ENCODE data around the gene HERC4.

The HERC4 gene, protein sequence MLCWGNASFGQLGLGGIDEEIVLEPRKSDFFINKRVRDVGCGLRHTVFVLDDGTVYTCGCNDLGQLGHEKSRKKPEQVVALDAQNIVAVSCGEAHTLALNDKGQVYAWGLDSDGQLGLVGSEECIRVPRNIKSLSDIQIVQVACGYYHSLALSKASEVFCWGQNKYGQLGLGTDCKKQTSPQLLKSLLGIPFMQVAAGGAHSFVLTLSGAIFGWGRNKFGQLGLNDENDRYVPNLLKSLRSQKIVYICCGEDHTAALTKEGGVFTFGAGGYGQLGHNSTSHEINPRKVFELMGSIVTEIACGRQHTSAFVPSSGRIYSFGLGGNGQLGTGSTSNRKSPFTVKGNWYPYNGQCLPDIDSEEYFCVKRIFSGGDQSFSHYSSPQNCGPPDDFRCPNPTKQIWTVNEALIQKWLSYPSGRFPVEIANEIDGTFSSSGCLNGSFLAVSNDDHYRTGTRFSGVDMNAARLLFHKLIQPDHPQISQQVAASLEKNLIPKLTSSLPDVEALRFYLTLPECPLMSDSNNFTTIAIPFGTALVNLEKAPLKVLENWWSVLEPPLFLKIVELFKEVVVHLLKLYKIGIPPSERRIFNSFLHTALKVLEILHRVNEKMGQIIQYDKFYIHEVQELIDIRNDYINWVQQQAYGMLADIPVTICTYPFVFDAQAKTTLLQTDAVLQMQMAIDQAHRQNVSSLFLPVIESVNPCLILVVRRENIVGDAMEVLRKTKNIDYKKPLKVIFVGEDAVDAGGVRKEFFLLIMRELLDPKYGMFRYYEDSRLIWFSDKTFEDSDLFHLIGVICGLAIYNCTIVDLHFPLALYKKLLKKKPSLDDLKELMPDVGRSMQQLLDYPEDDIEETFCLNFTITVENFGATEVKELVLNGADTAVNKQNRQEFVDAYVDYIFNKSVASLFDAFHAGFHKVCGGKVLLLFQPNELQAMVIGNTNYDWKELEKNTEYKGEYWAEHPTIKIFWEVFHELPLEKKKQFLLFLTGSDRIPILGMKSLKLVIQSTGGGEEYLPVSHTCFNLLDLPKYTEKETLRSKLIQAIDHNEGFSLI

DNA sequence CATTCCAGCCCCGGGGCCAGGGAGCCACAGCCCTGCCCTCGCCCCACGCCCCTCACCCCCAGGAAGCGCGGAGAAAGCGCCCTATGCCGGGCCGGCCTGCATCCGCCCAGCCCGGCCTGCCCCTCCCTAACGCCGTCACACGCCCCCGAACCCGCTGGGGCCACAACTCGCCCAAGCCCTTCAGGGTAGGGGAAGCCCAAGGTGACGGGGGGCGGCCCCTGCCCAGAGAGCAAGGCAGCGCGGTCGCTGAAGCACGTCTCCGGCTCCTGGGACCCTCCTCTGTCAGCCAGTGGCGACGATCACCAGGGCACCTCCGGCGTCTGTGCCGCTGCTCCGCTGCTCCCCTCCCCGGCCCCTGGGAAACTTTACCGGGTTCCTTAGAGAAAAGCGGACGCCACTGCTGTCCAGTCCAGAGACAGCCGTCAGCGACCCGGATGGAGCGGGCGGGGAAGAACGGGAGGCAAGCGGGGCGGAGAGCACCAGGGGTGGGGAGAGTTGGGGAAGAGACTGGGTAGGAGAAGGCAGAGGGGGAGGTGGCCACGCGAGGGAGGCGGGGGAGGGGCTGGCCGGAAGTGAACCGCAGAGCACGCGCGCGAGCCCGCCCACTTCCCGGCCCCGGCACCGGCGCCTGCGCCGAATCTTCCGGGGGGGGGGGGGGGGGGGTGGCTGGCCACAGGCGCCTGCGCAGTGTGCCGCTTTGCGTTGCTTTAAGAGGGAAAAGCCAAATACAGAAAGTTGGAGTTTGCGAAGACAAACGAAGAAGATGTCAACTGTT is at the start of gene HERC4:
Gene HERC4, minus strand, starts transcription at position 509 of the 775 bp plus-strand sequence. CDS start 2,175 bp downstream, outside the sequence.
- DNase-seq, result peak; percentile 91

DNA sequence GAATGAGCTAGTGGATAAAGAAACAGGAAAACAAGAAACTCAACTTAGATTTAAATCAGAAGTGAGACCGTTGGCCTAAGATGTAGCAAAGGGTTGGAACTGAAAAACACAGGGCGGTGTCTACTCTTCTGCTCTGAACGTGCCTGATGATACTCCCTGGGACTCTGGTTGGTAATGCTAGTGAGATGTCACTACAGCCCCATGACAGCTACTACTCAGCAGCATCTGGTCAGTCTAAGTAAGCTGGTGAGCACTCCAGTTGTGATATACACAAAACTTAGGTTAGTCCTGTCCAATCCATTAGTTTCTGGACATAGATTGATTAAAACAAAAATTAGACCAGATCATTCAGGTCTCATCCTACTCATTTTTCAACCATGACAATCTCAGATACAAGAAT is 49.6 kb upstream of the HERC4 start:
- no peak for DNase-seq

DNA sequence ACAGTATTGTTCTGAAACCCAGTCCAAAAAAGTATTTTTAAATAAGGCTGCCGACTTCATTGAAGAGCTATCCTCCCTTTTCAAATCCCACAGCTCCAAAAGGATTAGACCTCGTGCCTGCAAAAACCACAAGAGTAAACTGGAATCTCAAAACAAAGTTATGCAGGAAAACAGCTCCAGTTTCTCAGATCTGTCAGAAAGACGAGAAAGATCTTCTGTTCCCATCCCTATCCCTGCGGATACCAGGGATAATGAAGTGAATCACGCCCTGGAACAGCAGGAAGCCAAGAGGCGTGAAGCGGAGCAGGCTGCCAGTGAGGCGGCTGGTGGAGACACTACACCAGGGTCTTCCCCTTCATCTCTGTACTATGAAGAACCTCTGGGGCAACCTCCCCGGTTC is 46.8 kb upstream of the HERC4 start:
- no peak for DNase-seq

DNA sequence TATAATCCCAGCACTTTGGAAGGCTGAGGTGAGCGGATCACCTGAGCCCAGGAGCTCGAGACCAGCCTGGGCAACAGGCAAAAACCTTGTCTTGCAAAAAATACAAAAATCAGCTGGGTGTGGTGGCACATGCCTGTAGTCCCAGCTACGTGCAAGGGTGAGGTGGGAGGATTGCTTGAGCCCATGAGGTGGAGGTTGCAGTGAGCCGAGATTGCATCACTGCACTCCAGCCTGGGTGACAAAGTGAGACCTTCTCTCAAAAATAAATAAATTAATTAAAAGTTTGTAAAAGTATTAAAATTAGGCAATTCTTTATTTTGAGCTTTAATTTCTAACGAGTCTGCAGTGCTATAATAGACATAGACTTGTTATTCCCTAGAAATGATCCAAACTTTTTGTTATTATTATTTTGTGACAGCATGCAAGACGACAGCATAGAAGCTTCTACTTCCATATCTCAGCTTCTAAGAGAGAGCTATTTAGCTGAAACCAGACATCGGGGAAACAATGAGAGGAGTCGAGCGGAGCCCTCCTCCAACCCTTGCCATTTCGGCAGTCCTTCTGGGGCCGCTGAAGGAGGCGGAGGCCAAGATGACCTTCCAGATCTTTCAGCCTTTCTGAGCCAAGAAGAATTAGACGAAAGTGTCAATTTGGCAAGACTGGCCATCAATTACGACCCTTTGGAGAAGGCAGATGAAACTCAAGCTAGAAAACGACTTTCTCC is 46.1 kb upstream of the HERC4 start:
- no peak for DNase-seq

DNA sequence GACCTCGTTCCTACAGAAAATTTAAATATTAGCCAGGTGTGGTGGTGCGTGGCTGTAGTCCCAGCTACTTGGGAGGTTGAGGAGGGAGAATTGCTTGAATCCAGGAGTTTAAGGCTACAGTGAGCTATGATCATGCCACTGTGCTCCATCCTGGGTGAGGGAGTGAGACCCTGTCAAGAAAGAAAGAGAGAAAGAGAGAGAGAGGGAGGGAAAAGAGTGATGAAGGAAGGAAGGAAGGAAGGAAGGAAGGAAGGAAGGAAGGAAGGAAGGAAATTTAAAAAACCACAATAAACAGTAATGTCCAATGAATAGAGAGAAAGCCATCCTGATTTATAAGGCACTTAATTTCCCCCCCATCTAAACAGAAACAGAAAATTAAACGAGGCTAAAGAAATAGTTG is 43.6 kb upstream of the HERC4 start:
- DNase-seq, result no peak

DNA sequence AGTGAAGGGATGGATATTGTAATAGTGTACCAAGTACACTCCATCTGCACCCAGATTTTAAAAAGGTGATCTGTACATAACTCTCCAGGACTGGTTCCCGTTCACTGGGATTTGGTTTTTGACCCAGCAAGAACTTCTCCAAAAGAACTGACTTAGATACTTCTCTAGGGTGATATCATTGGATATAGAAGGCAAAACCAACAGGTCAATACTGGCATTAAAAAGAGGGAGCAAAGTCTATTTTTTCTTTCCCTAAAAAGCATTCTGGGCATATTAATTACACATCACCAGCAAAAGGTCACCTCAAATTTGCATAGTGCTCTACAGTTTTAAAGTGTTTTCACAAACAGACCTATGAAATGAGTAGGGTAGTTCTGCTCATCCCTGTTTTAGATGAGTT is 37.8 kb upstream of the HERC4 start:
- DNase-seq, result no peak

DNA sequence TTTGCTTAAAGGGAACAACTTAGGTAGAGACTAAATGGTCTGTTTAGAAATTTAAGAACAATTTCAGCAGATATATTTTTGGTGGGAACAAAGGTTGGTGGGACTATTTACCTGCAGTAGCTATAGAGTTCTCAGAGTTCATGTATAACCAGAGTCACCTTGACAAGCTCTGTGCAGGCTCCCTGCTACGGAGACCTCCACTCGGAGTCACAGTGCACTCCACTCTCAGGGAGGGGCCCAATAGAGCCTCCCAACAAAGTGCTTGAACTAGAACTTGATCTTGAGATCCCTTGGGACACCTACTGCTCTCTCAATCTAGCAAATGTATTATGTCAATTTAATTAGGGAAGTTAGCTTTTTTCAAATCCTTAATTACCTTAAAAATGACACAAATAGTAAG is 36.5 kb upstream of the HERC4 start:
- no peak for DNase-seq

DNA sequence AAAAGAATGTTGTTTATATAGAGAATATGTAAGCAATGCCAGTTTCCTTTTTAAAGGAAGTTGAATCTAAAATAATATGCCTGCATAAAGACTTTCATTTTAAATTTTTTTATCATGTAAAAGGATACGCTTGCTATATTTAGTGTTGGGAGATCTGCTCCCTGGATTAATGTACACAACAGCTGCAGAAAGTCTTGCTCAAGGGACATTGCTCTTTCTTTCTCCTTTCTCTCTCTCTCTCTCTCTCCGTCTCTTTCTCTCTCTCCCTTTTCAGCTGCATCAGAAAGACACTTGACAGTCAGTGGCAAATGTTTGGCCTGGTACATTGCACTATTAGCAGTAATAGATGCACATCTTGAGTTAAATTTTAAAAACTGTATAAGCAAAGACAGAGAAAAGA is 34.9 kb upstream of the HERC4 start:
- DNase-seq, result no peak

DNA sequence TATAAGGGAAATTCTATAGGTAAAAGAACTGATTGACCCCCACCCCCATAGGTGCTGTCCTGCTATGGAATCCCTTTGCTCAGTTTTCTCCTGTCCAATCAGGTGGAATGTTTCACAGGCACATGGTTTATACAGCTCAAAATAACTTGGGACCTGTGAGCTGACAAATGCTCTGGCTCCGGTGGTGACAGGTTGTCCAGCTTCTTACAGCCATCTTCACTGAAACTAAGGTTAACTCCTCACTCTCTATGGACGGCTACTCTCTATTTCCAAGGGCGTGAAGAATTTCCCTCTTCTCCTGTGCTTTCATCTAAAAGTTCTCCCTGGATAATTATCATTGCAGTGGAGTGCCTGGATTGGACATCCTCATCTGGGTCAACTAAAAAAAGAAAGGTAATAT is 34.2 kb upstream of the HERC4 start, which contains the start of gene MYPN:
Gene MYPN, plus strand, starts transcription at position 158 of the 400 bp plus-strand sequence. CDS start 11,951 bp downstream, outside the sequence.
- no peak for DNase-seq

DNA sequence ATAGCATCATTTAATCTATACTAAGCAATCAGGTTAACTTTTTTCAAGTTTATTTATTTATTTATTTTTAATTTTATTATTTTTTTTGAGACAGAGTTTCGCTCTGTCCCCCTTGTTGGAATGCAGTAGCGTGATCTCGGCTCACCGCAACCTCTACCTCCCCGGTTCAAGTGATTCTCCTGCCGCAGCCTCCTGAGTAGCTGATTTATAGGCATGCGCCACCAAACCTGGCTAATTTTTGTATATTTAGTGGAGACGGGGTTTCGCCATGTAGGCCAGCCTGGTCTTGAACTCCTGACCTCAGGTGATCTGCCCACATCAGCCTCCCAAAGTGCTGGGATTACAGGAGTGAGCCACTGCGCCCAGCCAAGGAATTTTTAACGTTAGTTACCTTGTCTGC is 33.6 kb upstream of the HERC4 start:
- DNase-seq, result no peak

DNA sequence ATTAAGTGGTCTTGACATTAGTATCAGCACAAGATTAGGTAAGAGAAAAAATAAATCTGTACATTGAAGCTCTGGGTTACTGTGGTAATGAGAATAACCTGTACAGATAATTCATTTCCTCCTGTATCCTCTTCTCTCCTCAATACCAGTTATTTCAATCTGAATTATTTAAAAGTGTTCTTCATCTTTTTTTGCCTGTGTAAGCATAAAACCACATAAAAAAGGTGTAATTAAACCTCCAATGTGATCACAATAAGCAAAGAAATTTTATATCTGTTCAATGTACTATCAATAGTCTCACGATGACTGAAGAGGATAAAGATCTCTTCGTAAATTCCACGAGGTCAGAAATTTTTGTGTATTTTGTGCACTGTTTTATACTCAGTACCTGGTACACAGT is 33.0 kb upstream of the HERC4 start:
- DNase-seq, result no peak

DNA sequence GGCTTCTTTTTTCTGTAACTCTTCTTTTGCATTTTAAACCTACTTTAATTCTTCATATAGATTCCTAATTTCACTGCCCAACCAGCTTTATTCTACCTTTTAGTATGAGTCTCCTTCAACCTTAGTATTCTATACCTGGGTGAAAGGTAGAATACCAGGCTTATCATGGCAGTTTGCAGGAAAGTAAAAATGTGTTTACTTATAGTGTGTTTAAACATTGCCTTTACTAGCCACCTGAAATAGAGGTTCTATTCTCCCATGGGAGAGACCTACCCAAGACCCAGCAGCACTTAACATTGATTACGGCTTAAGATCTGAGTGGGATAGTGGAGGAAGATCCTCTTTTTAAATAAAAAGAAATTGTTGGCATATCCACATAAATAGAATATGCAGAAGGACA is 32.6 kb upstream of the HERC4 start:
- DNase-seq, result no peak

DNA sequence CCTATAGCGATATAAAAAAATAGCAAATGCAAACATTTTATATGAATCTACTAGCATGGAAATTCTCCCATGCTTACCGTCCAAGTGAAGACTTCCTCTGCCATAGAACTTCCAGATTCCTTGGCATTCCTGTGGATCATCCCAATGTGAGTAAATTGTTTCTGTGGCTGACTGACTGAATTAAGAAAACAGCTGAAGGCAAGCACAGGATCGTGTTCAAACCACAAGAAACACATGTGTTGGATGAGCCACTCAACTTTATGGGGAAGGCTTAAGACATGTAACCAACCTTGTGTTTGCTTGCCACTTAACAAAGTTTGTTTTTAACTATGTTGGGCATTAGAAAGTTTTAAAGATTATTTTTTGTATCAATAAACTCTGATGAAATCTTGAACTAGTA is 31.6 kb upstream of the HERC4 start:
- DNase-seq, result no peak

DNA sequence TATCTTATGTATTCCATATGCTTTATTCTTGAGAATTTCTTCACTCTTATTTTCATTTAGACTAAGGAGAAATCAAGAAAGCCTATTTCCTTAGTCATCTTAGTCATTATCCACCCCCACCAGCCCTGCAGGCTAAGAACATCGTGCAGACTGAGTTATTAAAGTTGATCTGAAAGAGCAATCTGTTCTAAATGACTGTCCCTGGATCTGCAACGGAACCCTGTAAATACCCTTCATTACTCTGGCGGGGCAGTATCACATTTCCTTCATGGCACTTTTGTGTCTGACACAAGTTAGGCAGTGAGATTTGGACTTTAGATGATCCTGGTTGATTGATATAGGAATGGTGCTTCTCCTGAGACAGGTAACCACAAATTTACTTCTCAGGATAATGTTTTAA is 30.7 kb upstream of the HERC4 start:
- no peak for DNase-seq

DNA sequence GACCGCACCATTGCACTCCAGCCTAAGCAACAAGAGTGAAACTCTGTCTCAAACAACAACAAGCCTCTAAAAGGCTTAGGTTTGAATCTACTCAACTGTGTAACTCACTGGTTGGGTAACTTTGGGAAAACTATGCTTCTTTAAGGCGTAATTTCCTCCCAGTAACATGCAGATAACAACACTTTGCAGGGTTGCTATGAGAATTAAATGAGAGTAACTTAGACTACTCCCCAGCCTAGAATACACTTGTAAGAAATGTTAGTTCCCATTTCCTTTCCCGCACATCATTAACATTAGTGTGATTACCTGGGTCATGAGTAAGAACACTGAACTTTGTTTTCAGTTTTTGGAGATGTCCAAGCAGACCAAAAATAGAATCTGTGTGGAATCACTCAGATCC is 28.8 kb upstream of the HERC4 start:
- DNase-seq, result no peak

DNA sequence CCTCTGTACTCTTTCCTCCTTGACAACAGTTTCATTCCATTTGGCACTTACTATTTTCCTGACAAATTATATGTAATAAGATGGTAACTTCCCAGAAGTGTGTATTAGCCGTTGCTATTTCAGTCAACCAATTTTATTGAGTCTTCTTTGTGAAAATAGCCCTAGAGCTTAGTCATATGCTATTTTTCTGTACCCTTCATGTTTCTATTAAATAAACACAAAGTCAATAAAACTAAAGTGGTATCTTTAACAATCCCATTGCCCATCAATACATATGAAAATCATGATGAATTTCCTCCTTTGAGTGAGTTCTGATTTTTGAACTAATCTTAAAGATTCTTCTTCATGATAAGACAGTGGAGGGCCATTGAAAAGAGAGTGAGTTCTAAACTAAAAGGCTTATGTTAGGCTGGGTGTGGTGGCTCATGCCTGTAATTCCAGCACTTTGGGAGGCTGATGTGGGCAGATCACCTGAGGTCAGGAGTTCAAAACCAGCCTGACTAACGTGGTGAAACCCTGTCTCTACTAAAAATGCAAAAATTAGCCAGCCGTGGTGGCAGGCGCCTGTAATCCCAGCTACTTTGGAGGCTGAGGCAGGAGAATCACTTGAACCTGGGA is 28.3 kb upstream of the HERC4 start:
- no peak for DNase-seq

DNA sequence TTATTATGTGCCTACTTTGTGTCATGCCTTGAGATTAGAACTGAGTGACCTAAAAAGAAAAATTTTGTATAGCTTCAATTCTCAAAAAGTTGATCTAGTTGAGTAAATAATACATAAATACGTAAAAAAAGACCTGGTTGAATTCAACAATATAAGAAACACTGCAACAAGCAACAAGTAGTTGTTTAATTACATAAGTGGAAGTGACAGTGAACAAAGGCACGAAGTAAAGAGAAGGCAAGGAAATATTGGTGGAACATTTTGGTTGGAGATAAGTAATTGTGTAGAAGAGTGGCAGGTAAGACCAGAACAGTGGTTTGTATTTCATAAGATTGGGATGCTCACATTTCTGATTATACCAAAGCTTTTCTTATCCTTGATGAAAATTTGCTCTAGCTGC is 26.0 kb upstream of the HERC4 start:
- no peak for DNase-seq

DNA sequence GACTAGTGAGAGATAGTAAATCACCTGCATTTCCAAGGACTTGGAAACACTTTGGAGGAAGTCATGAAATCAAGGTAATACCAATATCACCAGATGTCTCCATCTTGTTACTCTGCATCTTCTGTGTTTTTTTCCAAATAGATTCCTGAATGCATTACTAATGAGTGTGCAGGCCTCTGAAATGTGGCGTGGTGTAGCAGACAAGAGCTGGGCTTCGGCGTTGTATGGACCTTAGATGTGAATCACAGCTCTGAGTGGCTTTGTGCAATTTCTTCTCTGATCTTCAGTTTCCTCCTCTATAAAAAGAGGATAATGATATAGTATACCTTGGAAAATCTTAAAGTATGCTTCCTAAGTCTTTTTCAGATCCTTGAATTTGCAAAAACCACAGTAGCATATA is 24.7 kb upstream of the HERC4 start:
- DNase-seq, result no peak

DNA sequence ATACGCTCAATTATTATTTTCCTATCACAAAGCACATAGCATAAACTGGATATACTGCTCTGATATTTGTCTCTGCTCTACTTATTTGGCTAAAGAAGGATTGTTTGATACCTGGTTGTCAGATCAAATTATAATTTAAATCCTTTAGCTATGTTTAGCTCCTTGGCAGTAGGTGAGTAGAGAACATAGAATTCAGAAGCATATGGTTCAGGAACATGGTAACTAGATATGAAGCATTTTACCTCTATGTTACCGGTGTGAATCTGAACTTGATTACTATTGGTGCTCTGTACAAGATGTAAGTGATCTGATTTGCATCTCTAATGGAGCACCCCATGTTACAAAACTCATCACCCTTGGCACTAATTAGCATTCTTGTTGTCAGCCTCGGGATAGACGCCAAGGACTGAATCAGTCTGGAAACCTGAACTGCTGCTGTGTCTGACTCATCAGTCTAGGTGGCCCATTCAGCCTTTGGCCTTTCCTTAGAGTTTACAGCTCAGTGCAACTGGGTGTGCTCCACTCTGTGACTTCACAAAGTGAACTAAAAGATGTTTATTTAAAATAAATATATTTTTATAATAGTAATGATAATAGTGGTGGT is 21.9 kb upstream of the HERC4 start:
- no peak for DNase-seq

DNA sequence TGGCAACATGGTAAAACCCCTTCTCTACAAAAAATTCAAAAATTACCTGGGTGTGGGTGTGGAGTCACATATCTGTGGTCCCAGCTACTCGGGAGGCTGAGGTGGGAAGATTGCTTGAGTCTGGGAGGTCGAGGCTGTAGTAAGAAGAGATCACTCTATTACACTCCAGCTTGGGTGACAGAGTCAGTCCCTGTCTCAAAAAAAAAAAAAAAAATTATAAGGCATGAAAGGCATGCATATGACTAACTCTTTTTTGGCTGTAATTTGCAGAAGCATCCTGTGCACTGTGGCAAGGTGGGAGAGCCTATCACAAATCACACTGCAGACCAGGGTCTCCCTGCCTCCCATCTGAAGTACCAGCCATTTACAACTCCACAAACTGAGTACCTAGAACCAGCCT is 20.1 kb upstream of the HERC4 start:
- DNase-seq, result no peak

DNA sequence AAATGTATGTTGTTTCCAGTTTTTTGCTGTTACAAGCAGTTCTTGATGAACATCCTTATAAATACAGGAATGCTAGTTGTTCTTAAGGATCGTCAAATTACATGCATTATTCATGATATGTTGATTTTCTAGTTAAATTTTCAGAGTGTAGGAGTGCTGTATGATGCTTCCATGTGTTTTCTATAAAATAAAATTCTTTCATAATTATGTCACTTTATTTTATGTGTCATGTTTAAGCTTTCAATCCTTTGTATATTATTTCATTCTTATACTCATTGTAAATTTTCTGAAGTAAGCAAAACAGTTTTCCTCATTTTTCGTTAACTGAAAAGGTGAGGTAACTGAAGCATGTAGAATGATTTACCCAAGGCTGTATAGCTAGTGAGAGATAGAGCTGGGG is 17.4 kb upstream of the HERC4 start:
- DNase-seq, result no peak

Measured in stimulated activated CD4-positive, alpha-beta T cell treated with anti-CD3 and anti-CD28 coated beads, Interleukin-4, amount 100 ng/mL, for 1 hour (primary cell).